ENCODE results near the gene TMA7.

DNA sequence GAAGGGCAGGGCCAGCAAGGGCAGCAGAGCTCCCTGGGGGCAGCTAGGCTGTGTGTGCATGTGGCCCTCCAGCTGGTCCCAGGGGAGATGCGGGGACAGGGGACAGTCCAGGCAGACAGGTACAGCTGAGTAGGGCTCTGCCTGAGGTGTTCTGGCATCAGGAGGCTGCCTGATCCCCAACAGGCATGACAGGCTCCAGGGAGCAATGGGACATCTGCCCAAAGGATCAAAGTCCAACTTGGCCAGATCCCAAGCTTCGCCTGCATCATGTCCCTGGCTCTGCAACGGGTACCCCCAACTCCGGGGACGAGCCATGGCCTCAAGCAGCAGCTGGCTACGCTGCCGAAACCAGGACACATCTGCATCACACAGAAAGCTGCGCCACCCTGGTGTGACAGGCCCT is 28.3 kb downstream of the TMA7 start:
- TF ChIP-seq, protein P1, sequence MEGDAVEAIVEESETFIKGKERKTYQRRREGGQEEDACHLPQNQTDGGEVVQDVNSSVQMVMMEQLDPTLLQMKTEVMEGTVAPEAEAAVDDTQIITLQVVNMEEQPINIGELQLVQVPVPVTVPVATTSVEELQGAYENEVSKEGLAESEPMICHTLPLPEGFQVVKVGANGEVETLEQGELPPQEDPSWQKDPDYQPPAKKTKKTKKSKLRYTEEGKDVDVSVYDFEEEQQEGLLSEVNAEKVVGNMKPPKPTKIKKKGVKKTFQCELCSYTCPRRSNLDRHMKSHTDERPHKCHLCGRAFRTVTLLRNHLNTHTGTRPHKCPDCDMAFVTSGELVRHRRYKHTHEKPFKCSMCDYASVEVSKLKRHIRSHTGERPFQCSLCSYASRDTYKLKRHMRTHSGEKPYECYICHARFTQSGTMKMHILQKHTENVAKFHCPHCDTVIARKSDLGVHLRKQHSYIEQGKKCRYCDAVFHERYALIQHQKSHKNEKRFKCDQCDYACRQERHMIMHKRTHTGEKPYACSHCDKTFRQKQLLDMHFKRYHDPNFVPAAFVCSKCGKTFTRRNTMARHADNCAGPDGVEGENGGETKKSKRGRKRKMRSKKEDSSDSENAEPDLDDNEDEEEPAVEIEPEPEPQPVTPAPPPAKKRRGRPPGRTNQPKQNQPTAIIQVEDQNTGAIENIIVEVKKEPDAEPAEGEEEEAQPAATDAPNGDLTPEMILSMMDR (conservative IDR thresholded peaks at IDR 0.05 in 1 of 2, IDR thresholded peaks at IDR 0.05 in 1 of 2; ENCODE audit: low read depth in 1 of 2, low read length in 2 of 2), result no peak
- no peak for TF ChIP-seq EZH2 (IDR thresholded peaks at IDR 0.05; ENCODE audit: low read length, missing control alignments)
